Muscle of back (tissue), 13 donors: ENCODE measurements around the gene TMEM98. TPM values are rescaled to one million over a fixed set of nuclear protein-coding genes. Genes with fewer than 3 reads are reported as not detected.
"Not testable (repeated sequence)": the region's sequence is repeated elsewhere in the genome, so short reads cannot be mapped to it uniquely, and the experiment has no call there.

Source experiments
- DNase-seq, 3 donors: peaks; one replicate each; pipeline versions ENCODE4 v3.0.0 to v3.0.0-alpha.2; 2013
- long read RNA-seq, 9 donors: transcript quantifications; one replicate each; lab custom pipeline, GENCODE V29; 2026
- polyA plus RNA-seq, 10 donors: library from polyadenylated mRNA; unstranded; fragments of 120-200 nt; gene quantifications; one replicate each; pipeline ENCODE4 v1.2.1, GENCODE V29; 2013; ENCODE audit not compliant: insufficient read length in 10 of 10

TMEM98 gene
- polyA plus RNA-seq: 10 to 100 TPM; 30.9 to 93.8 (median 42.1) TPM
- long read RNA-seq, donor 1, full-length matches to known transcripts: 9 of 15 reads
- long read RNA-seq, donor 1, partial matches to known transcripts: 6 of 15 reads
- long read RNA-seq, donor 1, other reads (novel, unspliced or antisense): 0 of 15 reads
- long read RNA-seq, donor 2, full-length matches to known transcripts: 10 of 10 reads
- long read RNA-seq, donor 2, partial matches to known transcripts: 0 of 10 reads
- long read RNA-seq, donor 2, other reads (novel, unspliced or antisense): 0 of 10 reads
- long read RNA-seq, donor 3: 0 reads
- long read RNA-seq, donor 4, full-length matches to known transcripts: 10 of 10 reads
- long read RNA-seq, donor 4, partial matches to known transcripts: 0 of 10 reads
- long read RNA-seq, donor 4, other reads (novel, unspliced or antisense): 0 of 10 reads
- long read RNA-seq, donor 5, full-length matches to known transcripts: 26 of 26 reads
- long read RNA-seq, donor 5, partial matches to known transcripts: 0 of 26 reads
- long read RNA-seq, donor 5, other reads (novel, unspliced or antisense): 0 of 26 reads
- long read RNA-seq, donor 6, full-length matches to known transcripts: 11 of 16 reads
- long read RNA-seq, donor 6, partial matches to known transcripts: 5 of 16 reads
- long read RNA-seq, donor 6, other reads (novel, unspliced or antisense): 0 of 16 reads
- long read RNA-seq, donor 7, full-length matches to known transcripts: 9 of 9 reads
- long read RNA-seq, donor 7, partial matches to known transcripts: 0 of 9 reads
- long read RNA-seq, donor 7, other reads (novel, unspliced or antisense): 0 of 9 reads
- long read RNA-seq, donor 8, full-length matches to known transcripts: 20 of 47 reads
- long read RNA-seq, donor 8, partial matches to known transcripts: 27 of 47 reads
- long read RNA-seq, donor 8, other reads (novel, unspliced or antisense): 0 of 47 reads
- long read RNA-seq, donor 9, full-length matches to known transcripts: 3 of 3 reads
- long read RNA-seq, donor 9, partial matches to known transcripts: 0 of 3 reads
- long read RNA-seq, donor 9, other reads (novel, unspliced or antisense): 0 of 3 reads

DNA sequence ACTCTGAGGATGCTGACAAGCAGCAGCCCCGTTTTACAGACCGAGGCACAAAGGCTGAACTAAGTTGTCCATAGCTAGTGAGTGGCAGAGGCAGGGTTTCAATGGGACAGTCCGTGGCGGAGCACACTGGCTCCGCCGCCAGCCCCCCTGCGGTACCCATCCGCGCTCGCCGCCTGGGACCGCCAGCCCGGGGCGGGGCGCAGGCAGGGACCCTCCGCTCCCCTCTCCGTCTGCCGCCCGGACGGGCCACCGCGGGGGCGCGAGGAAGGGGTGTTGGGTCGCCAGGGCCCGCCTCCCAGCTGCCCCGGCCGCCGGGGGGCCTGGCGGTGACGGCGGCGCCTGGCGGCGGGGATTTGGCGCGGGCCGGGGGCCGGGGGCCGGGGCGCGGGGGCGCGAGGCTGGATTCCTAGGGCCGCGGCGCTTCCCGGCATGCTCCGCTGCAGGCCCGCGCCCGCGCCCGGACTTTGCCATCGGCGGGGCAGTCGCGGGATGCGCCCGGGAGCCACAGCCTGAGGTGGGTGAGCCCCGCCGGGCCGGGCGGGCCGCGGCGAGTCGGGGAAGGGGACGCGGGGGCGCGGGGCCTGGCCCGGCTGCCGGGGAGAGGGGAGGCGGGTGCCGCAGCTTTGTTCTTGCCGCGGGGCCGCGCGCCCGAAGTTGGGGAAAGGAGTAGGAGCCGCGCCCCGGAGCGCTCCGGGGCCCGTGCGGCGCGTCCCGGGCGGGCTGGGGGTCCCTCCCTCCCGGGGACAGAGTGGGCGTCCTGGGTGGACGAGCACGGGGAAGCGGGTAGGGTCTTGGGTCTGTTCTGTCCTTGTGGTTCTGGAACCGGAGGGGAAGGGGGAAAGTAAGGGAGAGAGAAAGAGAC lies at the start of gene TMEM98:
TSS of gene TMEM98 (plus strand) at position 430 of the 862 bp plus-strand sequence. CDS start 3,376 bp downstream, outside the sequence.
- DNase-seq: peak; percentile 17 to 82 (median 43)

- peak in 1 of 3 donors; percentile 8 for DNase-seq
Observed at GRCh38 chr17:32878211-32878610, 49.7 kb upstream of the TMEM98 start.

DNA sequence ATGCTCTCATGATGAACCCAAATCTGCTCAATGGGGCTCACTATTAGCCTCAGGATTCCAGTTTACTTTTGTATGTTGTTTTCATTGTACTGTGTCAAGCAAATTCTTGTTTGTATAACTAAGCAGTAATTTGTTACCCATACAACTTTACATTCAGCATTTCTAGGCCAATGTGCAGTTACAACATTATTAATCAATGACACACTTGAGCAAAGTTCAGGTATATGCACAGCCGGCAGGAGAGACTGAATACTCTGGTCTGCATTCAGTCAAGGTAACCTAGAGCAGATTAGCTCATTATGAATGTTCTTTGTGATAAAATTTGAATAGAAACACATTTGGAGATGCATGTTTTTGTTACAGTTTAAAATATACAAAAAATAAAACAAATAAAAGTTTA lies 48.8 kb upstream of the TMEM98 start:
- no peak for DNase-seq

- no peak for DNase-seq
Observed at GRCh38 chr17:32880671-32881453, 47.1 kb upstream of the TMEM98 start.

DNA sequence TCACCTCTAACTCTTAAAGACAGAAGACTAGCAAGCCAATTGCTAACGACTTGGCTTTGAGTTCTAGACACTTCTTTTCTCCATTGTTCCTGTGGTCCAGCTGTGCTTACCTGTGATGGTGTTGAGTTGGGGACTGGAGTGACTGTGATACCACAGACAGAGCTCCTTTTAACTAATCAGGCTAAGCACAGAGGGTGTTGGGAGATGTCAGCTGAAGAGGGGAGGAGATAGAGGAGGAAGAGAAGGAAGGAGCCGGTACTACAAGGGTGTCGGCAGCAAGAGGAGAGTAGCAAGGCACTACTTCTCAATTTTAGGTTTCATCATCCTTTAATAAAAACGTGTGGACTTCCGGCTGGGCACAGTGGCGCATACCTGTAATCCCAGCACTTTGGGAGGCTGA lies 45.9 kb upstream of the TMEM98 start:
- DNase-seq: no peak

- no peak for DNase-seq
Observed at GRCh38 chr17:32882734-32883133, 45.2 kb upstream of the TMEM98 start.

- DNase-seq: not testable (repeated sequence)
Observed at GRCh38 chr17:32886951-32887350, 41.0 kb upstream of the TMEM98 start.

DNA sequence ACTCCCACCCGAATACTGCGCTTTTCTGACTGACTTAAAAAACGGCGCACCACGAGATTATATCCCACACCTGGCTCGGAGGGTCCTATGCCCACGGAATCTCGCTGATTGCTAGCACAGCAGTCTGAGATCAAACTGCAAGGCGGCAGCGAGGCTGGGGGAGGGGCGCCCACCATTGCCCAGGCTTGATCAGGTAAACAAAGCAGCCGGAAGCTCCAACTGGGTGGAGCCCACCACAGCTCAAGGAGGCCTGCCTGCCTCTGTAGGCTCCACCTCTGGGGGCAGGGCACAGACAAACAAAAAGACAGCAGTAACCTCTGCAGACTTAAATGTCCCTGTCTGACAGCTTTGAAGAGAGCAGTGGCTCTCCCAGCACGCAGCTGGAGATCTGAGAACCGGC lies 40.5 kb upstream of the TMEM98 start:
- not testable (repeated sequence) for DNase-seq

GRCh38 chr17:32894245-32894644 lies 33.7 kb upstream of the TMEM98 start:
- no peak for DNase-seq

DNA sequence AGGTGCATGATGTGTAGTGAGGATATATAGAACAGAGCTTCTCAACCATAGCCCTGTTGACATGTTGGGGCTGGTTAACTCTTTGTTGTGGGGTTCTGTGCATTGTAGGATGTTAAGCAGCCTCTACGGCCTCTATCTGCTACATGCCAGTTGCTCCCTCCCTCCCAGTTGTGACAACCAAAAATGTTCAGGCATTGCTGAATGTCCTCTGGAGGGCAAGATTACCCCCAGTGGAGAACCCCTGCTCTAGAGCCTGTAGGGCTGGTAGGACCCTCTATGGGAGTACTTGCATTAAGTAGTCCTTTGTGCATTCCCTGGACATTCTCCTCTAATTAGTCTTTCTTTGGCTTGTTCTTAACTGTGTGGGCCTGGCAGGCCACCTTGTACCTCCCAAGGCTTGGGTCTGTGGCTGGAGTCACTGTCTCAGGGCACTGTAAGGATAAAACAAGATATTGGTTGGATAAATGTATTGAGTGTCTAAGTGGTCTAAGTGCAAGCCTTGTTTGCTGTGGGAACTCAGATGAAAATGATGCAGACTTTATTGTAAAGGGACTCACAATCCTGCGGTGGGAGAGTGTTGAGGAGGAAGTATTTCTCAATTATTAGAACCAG lies 31.2 kb upstream of the TMEM98 start:
- DNase-seq: no peak

DNA sequence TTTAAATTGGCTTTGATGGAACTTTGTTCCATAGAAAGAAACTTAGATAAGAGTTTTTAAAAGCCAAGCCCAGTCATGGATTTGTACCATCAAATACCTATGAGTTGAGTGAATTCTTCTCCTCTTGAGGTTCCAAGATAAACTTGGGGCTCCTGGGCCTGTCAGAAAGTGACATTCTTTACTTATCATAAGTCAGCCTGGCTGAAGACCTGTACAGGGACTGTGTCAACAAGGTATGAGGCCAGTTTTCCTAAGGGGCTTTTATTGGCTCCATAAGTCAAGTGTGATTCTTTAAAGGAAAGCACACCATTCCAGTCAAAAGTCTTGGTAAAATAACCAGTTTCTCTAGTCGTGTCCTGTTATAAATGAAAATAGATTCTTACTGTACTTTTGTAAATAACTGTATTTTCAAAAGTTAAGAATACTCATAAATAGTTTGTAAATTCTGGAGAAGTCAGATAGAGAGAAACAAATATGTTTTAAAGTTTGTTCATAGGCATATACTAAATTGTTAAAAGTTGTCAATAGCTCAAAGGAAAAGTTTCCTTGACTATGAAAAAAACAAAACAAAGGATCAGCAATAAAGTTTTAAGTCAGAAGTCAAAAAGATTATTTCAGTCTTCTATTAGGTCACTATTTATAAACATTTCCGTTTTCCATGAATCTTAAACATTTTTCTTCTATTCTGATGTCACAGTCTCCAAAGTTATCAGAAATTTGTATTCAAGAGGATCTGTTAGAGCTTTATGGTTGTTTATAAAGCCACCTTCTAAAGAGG lies 28.5 kb upstream of the TMEM98 start:
- no peak for DNase-seq

DNA sequence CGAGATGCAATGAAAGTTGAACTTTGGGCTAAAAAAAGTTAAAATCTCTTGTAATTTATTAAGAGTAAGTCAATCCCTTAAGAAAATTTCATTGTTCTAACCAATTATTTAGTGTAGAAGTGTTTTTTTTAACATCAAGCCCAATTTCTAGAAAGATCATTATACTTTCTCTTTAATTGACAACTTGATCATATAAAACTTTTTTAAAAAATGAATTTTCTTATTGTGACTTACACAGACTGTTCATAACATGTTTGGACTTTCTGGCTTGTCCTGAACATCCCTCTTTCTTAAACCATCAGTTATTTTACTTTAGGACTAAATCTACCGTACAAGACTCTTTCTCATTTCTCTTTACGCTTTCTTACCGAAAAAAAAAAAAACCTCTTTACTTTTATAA lies 26.2 kb upstream of the TMEM98 start:
- DNase-seq: no peak

DNA sequence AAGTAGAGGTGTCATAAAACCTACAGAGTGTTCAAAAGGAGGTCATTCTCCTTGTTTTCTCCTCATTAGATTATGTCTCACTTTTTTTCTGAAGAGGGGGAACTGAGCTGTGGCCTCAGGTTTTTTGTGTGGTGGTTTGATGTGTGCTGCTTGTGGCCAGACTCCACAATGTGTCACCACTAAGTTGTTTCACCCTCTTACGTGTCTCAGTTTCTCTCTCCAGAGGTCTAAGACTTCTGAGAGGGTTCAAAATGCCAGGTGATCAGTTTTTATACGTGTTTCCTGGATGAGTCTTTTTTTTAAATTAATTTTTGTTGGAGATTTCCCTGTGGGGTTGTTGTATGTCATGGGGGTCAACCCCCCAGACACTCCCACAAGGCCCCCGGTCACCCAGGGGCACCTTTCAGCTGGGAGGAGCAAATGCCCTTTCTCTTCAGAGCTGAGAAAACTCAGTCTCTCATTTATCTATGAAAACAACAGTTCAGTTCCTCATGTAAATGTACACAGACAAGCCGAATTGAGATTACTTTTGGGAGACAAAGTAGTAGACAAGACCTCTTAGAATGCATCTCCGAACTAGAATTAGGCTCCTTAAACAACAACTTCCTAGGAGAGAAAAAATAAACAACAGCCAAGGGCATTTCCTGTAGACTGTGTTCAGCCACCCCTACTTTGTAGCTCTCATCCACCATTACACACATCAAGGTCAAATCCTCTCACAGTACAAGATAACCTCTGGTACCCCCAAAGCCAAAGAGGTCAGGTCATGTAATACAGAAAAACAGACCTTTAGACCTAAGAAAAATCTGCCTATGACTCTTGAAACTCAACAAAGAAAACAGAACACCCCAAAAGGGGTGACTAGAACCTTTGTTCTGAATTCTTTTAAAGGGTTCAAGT lies 23.9 kb upstream of the TMEM98 start:
- no peak for DNase-seq

DNA sequence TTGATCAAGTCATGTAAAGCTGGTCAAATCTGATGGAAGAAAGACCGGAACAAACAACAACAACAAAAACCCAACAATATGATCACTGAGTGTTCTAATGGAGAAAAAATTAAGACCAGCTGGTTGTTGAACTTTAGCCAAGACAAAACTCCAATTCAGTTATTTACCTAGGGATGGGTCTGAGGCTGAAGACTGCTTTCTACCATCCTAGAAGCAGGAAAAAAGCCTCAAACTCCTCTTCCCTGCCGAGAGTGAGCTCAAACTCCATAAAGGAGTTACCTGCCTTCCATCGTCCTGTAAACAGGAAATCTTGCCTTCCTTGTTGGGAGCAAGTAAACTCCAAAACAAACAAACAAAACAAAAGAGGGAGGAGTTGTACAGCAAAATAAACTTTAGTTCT lies 23.1 kb upstream of the TMEM98 start:
- no peak for DNase-seq

GRCh38 chr17:32907583-32907982 lies 20.4 kb upstream of the TMEM98 start:
- DNase-seq: no peak

DNA sequence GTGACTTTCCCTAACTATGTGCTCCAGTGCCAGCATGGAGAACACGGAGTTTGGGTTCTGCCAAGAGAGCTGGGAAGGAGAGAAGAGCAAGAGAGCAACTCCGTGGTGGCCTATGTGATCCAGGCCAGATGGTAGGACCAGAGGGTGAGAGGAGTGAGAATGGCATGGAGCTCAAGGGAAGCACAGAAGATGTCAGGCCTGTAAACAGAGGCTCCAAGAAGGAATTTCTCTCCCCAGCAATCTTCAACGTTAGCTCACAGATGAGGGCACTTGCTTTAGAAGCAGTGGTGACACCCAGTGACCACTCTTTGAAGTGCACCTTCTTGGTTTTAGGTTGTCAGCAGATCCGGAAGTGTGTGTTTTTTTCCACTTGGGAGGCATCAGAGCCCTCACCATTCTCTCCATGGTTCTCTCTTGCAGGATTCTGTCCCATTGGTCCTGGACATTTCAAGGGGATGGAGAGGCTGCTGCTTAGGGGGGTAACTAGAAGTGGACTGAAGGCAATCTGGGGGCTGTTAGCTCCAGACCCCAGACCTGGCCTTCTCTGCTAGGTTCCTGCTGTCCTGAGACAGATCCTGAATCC lies 18.1 kb upstream of the TMEM98 start:
- DNase-seq: peak; percentile 46 to 70 (median 49)

DNA sequence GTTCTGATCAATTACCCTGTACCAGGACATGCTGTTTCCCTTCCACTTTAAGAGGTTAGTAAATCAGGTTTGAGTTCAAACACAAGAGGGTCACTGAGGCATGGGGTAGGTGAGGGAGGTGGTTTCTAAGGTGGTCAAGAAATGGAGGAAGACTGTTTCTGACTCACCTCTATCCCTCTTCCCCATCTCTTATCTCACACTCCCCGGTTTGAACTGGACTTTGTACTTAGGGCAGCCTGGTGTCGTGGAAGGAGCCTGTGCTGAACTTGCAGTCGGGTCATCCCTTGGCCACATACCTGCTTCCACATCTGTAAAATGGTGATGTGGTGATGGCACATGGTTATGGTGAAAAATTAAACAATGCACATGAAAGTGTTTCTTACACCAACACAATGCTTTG lies 17.2 kb upstream of the TMEM98 start:
- DNase-seq: no peak
